ENCODE data around the gene CRELD1.

Gene CRELD1

DNA sequence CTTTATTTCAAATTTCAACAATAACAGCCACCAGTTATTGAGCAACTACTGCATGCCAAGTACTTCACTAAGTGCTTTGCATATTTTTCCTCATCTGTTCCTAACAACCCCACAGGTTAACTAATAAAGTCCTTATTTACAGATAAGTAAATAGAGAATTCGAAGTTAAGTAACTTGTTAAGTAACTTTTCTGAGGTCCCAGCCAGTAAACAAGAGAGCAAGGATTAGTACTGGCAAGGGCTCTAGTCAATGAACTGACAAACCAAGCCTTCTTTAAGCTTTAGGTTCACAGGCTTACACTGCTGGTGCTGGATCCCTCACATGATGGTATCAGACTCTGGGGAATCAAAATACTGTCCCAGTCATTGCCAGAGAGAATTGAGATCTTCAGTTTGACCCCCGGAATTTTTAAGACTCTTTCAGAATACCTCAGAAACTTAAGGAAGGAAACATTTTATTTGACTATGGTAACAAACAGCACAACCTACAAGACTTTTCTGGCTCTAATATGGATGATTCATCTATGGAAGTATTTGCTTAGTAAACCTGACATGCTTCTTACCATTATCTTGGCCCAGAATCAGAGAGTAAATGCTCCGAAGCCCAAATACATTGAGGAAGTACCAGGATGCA is 36.5 kb downstream of the CRELD1 start:
- Mint-ChIP-seq H3K4me1 (ENCODE audit: low read depth) (no peaks in the 10 kb centered on the region), H3K36me3 (ENCODE audit: low read depth) (peaks cover 100% of the 10 kb centered on the region), H3K27me3 (no peaks in the 10 kb centered on the region), H3K4me3 (no peak overlapping the region), H3K9me3 (no peaks in the 10 kb centered on the region), H3K27ac (no peak overlapping the region)
- intact Hi-C loops (cut with micrococcal nuclease) = no loop called here

DNA sequence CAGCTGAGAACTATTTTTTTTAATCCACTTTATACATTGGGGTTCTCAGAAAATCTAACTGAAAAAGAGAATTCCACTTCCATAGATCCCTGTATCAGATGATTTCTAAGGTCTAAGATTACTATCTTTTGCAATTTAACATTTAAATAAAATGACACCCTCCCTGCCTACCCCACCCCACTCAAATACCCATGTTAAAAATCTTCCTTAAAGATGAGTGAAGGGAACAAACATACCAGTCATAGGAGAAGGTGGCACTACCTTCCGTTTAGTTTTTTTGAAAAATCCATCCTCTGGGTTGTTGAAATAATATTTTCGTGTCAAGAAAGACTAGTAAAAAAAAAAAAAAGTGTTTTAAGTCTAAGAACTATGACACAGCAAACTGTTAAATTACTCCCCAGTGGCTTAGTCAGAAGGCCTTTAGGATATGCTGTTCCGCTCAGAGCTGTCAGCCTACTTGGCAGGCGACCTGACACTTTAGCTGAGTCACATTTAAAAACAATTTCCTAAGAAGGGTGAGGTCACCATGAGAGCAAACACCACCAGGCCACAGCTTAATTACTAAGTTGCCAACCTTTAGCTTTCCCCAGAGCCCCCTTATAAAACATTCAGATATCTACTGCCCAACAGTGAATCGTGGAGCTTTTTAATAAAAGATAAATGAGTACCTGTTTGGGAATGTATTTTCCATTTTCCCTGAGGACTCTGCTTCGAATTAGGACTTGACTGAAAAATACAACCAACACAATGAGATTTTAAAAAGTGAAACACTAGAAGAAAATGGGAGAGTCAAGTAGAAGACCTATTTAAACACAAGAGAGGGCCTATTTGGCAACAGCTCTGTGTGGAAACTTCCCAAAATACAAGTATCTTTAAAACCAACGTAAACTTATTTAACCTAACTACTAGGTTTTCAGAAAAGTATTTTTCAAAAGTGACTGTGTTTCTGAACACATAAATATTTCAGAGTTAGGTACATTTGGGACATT is 43.4 kb downstream of the CRELD1 start:
- intact Hi-C loops (cut with micrococcal nuclease) = no loop called here
- no peaks in the 10 kb centered on the region for H3K27me3 Mint-ChIP-seq
- H3K4me3 Mint-ChIP-seq = peak overlapping the region; percentile 57
- peaks cover 47% of the 10 kb centered on the region for H3K4me1 Mint-ChIP-seq (ENCODE audit: low read depth)
- peaks cover 73% of the 10 kb centered on the region for H3K36me3 Mint-ChIP-seq (ENCODE audit: low read depth)
- peak overlapping the region; percentile 94 for H3K27ac Mint-ChIP-seq
- no peaks in the 10 kb centered on the region for H3K9me3 Mint-ChIP-seq

DNA sequence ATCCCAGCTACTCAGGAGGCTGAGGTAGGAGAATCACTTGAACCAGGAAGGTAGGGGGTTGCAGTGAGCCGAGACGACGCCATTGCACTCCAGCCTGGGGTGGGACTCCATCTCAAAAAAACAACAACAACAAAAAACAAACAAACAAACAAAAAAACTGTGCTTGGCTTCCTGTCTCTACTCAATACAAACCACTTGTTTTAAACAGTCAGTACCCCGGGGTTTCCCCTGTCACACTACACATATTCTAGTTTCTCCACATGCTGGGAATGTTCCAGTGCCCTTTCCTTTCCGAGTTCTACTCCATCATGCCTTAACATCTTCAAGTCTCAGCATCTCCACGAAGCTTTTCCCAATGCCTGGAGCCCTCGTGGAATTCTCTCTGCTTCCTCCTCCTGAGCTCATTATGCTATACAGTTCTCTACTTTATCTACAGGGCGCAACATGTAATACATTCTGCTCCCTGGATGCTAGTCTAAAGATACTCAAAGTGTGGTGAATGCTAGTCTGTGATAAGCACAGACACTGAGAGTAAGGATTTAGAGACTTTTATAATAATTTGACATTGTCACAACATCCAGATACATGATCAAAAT is 45.2 kb downstream of the CRELD1 start:
- no peaks in the 10 kb centered on the region for H3K9me3 Mint-ChIP-seq
- H3K27ac Mint-ChIP-seq = peak overlapping the region; percentile 94
- H3K27me3 Mint-ChIP-seq = no peaks in the 10 kb centered on the region
- peaks cover 57% of the 10 kb centered on the region for H3K4me1 Mint-ChIP-seq (ENCODE audit: low read depth)
- H3K4me3 Mint-ChIP-seq = no peak overlapping the region
- intact Hi-C loops (cut with micrococcal nuclease) = no loop called here
- peaks cover 67% of the 10 kb centered on the region for H3K36me3 Mint-ChIP-seq (ENCODE audit: low read depth)

DNA sequence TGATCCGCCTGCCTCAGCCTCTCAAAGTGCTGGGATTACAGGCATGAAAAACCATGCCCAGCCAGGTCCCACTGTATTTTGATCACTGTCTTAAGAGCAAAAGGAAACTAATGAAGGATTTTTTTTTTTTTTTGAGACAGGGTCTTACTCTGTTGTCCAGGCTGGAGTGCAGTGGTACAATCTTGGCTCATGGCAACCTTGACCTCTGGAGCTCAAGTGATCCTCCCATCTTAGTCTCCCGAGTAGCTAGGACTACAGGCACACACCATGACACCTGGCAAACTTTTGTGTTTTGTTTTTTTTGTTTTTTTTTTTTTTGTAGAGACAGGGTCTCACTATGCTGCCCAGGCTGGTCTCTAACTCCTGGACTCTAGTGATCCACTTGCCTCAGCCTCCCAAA is 46.6 kb downstream of the CRELD1 start:
- Mint-ChIP-seq H3K36me3 (ENCODE audit: low read depth) (peaks cover 61% of the 10 kb centered on the region), H3K4me1 (ENCODE audit: low read depth) (peaks cover 59% of the 10 kb centered on the region), H3K9me3 (no peaks in the 10 kb centered on the region), H3K4me3 (no peak overlapping the region), H3K27ac (peak overlapping the region; percentile 94), H3K27me3 (no peaks in the 10 kb centered on the region)
- intact Hi-C loops (cut with micrococcal nuclease) = no loop called here

DNA sequence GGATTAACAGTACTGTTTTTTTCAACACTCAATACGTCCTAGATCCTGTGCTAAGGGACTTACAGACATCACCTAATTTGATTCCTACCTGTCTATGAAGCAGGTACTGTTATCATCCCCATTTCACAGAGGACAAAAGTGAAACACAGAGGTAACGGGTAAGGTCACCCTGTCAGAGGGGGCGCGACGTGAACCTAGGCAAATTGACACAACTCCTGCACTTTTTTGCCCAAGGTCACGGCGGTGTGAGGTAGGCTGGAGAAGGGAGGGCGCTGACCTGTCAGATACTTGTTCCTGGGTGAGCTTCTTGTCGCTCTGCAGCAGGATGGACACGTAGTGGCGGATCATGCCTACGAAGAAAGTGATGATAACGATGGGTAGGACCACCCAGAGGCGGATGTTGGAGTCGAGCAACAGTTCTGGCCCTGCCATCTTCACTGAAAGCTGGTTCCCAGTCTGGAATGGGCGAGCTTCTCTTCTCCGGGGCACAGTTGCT is 52.6 kb downstream of the CRELD1 start:
- Mint-ChIP-seq H3K9me3 (no peaks in the 10 kb centered on the region), H3K27me3 (no peaks in the 10 kb centered on the region), H3K4me1 (ENCODE audit: low read depth) (peaks cover 24% of the 10 kb centered on the region), H3K4me3 (peak overlapping the region; percentile 90), H3K36me3 (ENCODE audit: low read depth) (peaks cover 56% of the 10 kb centered on the region), H3K27ac (peak overlapping the region; percentile 96)
- intact Hi-C loops (cut with micrococcal nuclease) = no loop called here

DNA sequence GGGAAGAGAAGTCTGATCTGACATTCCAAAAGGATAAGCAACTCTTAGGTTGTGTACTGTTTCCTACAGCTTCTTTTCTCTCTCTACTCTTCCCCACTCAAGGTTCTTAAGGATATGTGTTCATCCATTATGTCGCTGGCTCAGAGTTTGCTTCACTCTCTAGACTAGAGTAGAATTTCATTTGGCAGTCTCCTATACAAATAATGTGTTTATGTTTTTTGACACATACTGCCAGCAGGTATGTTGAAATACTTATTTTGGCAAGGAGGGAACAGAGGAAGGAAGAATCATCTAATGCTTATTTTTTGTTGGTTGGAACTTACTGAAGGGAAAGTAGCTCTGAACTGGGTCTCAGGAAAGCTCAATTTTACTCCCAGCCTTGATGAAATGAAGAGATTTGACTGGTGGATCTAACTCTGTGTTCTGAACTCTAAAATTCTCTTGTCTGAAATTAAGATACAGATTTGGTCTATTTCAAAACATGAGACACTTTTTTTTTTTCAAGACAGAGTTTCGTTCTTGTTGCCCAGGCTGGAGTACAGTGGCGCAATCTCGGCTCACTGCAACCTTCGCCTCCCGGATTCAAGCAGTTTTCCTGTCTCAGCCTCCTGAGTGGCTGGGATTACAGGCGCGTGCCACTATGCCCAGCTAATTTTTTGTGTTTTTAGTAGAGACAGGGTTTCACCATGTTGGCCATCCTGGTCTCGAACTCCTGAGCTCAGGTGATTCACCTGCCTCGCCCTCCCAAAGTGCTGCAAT is 60.6 kb downstream of the CRELD1 start:
- Mint-ChIP-seq H3K27ac (no peak overlapping the region), H3K4me3 (no peak overlapping the region), H3K4me1 (ENCODE audit: low read depth) (peaks cover 13% of the 10 kb centered on the region), H3K36me3 (ENCODE audit: low read depth) (peaks cover 53% of the 10 kb centered on the region), H3K27me3 (no peaks in the 10 kb centered on the region), H3K9me3 (no peaks in the 10 kb centered on the region)
- intact Hi-C loops (cut with micrococcal nuclease) = no loop called here
